HTR-8/SVneo (cell line): ENCODE measurements around the gene PCBP3.
"Not testable (repeated sequence)": the region's sequence is repeated elsewhere in the genome, so short reads cannot be mapped to it uniquely, and the experiment has no call there.

ENCODE experiments used
- DNase-seq: peaks from one replicate; pipeline ENCODE4 v3.0.0; 2011; ENCODE audit warnings: low spot score, mixed read lengths; ENCODE audit not compliant: insufficient read length
- FAIRE-seq: peaks from 2 replicates; lab custom pipeline; 2011; peaks lifted over from hg19 to GRCh38; lab: Jason Lieb, UNC

The PCBP3 gene

DNA sequence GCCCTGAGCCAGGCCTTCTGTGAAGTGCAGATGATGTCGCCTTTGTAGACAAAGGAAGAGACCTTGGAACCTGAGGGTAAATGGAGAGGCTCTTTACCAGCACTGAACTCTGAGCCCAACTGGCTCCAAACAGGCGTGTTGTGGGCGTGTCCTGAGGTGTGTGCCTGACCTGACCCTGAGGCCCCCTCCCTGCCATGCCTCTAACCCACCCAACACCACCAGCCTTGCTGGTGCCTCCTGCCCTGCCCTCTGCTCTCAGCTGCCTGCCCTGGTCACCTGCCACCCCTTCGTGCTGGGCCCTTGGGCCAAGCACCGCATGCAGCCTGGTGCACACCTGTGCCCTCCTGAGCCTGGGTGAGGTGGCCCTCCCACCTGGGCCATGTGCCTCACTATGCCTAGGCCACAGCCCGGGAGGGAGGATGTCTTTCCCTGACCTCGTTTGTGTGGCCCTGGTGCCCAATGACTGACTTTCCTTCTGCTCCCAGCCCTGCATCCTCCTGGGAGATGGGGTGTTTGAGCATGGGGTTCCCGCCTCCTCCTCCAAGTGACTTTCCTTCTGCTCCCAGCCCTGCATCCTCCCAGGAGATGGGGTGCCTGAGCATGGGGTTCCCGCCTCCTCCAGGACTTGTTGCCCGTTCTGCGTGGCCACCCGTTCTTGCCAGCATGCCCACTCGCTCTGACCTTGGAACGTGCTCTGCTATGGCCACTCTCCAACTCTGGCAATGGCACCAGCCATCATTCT lies 157.0 kb downstream of the PCBP3 start:
- DNase-seq, result no peak
- no peak for FAIRE-seq

DNA sequence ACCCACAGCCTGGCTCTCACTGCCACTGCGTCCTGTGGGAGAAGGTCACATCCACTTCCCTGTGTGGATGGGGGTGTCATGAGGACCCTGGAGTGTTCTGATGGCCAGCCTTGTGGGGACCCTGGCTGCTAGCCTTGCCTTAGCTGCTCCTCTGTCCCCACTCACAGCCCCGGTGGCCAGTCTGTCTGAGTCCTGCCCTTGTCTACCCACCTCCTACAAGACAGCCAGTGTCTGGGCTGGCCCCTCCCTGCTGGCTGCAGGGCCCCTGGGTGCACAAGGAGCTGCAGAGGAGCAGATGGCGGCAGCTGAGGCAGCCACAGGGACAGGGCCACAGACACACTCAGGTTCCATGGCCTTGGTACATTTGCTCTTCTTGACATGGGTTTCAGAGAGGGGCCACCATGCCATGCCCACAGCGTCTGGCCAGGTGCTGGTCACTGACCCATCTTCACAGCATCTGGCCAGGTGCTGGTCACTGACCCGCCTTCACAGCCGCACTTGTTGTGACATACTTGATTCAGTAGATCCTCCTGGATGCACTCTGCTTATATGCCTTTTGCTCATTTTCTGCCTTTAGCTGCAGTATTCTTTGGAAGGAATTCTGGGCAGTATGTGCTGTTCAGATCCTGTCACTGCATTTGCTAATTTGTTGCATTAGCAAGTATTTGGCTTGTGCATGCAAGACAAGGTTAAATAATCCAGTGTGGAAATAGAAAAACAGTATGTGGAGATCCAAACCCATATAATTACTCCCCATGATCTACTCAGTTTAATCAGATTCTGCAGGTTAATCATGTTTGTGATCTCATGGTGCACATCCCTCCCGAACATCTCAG lies 157.8 kb downstream of the PCBP3 start:
- FAIRE-seq (no peak), DNase-seq (no peak)

DNA sequence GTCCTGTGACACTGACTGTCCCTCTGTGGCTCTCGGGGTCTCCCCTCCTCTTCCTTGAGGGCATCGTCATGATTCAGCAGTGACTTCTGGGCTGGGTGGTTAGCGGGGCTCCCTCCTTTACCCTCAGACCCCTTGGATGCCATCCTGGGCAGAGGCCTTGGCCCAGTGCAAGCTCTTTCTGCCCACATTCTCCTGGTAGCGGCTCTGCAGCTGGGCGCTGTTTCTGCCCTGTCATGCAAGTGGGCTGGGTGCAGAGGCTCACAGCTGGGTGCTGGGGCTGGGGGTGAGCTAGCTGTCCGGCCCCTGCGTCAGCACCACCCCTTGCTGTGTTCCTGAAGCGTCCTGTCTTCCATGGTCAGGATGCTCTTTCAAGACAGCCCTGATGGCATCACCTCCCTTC lies 158.5 kb downstream of the PCBP3 start:
- FAIRE-seq (no peak), DNase-seq (no peak)

GRCh38 chr21:45802425-45802824 lies 158.9 kb downstream of the PCBP3 start:
- DNase-seq (no peak), FAIRE-seq (no peak)

- no peak for DNase-seq
- FAIRE-seq, result no peak
These were observed 159.6 kb downstream of the PCBP3 start for GRCh38 chr21:45802956-45803617.

DNA sequence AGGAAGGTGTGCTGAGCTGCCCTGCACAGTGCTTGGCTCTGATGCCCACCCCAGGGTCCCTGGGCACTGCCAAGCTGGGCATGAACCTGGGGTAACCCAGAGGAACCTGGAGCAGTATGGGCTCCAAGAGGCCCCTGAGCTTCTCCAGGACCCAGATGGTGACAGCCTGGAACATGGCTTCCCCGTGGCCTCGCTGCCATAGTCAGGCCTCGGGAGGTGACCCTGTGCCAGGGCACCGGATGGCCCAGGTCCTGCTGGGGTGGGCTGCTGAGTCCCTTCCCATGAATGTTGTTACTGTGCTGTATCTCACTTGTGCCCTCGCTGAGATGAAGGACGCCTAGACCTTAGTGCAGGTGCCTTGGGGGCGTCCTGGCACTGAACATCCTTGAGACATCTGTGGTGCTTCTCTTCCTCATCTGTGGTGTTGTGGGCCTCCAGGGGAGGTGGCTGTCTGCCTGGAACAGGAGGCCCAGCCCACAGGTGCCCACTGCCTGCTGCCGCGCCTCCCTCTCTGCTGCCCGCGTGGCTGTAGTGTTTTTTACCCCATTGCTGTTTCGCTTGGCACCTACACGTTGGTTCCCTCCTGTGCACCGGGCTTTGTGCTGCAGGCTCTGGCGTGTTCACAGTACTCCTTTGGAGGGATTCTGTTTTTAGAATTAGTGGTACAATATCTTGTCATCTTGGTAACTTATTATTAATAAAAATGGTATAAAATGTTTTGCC lies 160.3 kb downstream of the PCBP3 start:
- DNase-seq, result no peak
- FAIRE-seq, result no peak

- DNase-seq (no peak), FAIRE-seq (no peak)
These were observed 161.3 kb downstream of the PCBP3 start for GRCh38 chr21:45804809-45805313.

DNA sequence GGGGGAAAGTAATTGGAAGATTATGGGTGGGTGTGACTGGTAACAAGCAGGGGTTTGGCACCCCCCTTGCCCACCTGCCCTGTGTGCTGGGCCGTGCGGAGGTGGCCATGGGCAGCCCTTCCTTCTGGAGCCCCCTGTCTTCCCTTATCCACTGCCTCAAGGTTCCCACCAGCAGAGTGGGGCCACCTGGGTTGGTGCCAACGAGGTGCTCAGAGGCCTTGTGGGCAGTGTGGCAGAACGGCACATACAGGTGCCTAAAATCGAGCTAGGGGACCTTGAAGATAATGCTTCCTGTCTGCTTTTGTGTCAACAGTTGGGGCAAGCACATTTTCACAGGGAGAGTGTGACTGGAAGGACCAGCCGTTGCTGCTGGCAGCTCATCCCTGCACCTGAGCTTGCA lies 161.8 kb downstream of the PCBP3 start:
- no peak for DNase-seq

DNA sequence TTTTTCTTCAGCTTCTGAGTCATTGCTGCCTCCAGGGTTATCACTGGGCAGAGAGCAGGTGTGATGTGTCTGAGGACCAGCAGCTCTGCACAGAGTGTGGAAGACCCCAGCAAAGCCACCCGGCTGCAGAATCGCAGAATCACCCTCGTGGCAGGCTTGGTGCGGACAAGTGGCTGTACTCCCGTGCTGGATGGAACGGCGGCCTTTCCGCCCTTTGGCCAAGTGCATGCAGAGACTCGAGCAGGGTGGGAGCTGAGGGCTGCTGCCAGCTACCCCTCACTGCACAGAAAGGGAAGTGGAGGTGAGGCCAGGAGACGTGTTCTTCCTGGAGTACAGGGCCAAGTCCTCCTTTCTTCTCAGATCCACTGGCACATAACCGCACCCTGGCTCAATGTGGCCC lies 162.5 kb downstream of the PCBP3 start:
- no peak for DNase-seq
- no peak for FAIRE-seq

More for the DNA sequence above, 161.8 kb downstream of the PCBP3 start:
- FAIRE-seq, result no peak

DNA sequence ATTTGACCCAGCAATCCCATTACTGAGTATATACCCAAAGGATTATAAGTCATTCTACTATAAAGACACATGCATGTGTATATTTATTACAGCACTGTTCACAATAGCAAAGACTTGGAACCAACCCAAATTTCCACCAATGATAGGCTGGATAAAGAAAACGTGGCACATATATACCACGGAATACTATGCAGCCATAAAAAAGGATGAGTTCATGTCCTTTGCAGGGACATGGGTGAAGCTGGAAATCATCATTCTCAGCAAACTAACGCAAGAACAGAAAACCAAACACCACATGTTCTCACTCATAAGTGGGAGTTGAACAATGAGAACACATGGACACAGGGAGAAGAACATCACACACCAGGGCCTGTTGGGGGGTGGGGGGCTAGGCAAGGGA lies 165.1 kb downstream of the PCBP3 start:
- DNase-seq, FAIRE-seq: not testable (repeated sequence)

GRCh38 chr21:45809421-45809820 lies 165.9 kb downstream of the PCBP3 start:
- DNase-seq (no peak), FAIRE-seq (no peak)

DNA sequence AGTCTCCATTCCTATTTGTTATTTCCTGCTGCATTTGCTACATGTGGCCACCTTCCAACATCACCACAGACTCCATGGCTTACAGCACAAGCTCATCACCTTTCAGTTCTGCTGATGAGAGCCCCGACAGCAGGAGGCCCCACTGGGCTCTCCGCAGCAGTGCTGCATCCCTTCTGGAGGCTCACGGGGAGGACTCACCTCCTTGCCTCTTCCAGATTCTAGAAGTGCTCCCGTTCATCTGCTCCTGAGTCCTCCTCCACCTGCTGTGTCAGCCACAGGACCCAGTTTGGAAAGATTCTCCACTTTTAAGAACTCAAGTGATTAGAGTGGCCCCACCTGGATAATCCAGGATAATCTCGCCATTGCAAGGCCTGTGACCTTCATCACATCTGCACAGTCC lies 167.6 kb downstream of the PCBP3 start:
- DNase-seq (no peak), FAIRE-seq (no peak)

- DNase-seq, result not testable (repeated sequence)
- FAIRE-seq, result peak; percentile 78
These were observed 170.8 kb downstream of the PCBP3 start for GRCh38 chr21:45814210-45814940.

DNA sequence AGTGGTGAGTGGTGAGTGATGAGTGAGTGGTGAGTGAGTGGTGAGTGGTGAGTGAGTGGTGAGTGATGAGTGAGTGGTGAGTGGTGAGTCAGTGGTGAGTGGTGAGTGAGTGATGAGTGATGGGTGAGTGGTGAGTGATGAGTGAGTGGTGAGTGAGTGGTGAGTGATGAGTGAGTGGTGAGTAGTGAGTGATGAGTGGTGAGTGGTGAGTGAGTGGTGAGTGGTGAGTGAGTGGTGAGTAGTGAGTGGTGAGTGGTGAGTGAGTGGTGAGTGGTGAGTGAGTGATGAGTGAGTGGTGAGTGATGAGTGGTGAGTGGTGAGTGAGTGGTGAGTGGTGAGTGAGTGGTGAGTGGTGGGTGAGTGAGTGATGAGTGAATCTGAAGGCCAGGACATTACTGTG lies 172.3 kb downstream of the PCBP3 start:
- FAIRE-seq, DNase-seq: not testable (repeated sequence)

GRCh38 chr21:45816794-45817193 lies 173.3 kb downstream of the PCBP3 start:
- DNase-seq, result no peak
- no peak for FAIRE-seq

DNA sequence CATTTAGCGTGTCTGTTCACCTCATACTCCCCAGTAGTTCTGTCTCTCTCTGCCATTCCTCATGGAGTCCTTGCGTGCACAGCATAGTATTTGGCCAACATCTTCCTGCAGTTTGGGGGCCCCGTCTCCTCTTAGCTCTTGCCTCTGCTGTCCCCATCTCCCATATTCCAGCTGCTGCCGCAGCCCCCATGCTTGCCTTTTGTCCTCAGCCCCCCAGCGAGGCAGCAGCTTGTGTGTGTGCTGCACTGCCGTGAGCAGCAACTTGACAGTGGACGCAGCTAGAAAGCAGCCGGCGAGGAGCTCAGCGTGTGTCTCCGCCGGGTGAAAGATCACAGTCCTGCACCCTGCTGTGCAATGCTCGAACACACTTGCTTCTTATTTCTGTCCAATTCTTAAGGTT lies 173.8 kb downstream of the PCBP3 start:
- DNase-seq (no peak), FAIRE-seq (no peak)

DNA sequence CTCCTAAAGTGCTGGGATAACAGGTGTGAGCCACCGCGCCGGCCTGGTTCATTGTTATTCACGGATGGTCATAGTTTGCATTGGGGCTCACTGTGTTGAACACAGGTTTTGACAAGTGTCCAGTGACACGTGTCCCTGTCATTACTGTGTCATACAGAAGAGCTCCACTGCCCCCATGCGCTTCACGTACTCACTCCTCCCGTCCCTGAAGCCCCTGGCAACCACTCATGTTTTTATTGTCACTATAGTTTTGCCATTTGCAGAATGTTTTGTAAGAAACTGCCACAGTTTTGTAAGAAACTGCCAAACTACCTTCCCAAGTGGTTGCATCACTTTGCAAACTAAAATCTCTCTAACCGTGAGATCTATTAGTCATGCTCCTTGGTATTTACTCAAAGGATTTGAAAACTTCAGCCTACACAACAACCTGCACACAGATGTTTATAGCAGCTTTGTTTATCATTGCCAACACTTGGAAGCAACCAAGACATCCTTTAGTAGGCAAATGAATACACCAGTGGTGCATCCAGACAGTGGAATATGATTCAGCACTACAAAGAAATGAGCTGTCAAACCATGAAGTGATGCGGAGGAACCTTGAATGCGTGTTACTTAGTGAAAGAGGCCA lies 174.9 kb downstream of the PCBP3 start:
- no peak for DNase-seq
- FAIRE-seq, result no peak

DNA sequence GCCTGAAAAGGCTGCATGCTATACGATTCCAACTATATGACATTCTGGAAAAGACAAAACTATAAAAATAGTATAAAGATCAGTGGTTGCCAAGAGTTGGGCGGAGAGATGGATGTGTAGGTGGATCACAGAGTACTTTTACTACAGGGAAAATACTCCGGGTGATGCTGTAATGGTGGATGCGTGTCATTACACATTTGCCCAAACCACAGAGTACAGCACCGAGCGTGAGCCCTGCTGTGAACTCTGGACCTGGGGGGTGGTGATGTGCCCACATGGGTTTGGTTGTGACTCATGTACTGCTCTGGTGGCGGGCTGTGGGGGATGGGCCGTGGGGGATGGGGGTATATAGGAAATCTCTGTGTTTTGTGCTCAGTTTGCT lies 175.4 kb downstream of the PCBP3 start:
- DNase-seq (peak; percentile 21), FAIRE-seq (no peak)
